GM08714 (cell line): ENCODE measurements around the gene NPAP1.
"Not testable (repeated sequence)": the region's sequence is repeated elsewhere in the genome, so short reads cannot be mapped to it uniquely, and the experiment has no call there.

ENCODE experiments used
- H3K4me3 ChIP-seq: fragments of 200-500 bp; sonication (Bioruptor generic); 2 replicates; pipeline ENCODE4 v1.5.1; 2014; ENCODE audit warnings: mild to moderate bottlenecking, low read length, inconsistent platforms
- ZNF274 ChIP-seq: IDR thresholded peaks from 2 replicates; pipeline ENCODE4 v1.6.1; 2012; ENCODE audit warnings: mild to moderate bottlenecking, low read depth, low read length

NPAP1 gene, protein sequence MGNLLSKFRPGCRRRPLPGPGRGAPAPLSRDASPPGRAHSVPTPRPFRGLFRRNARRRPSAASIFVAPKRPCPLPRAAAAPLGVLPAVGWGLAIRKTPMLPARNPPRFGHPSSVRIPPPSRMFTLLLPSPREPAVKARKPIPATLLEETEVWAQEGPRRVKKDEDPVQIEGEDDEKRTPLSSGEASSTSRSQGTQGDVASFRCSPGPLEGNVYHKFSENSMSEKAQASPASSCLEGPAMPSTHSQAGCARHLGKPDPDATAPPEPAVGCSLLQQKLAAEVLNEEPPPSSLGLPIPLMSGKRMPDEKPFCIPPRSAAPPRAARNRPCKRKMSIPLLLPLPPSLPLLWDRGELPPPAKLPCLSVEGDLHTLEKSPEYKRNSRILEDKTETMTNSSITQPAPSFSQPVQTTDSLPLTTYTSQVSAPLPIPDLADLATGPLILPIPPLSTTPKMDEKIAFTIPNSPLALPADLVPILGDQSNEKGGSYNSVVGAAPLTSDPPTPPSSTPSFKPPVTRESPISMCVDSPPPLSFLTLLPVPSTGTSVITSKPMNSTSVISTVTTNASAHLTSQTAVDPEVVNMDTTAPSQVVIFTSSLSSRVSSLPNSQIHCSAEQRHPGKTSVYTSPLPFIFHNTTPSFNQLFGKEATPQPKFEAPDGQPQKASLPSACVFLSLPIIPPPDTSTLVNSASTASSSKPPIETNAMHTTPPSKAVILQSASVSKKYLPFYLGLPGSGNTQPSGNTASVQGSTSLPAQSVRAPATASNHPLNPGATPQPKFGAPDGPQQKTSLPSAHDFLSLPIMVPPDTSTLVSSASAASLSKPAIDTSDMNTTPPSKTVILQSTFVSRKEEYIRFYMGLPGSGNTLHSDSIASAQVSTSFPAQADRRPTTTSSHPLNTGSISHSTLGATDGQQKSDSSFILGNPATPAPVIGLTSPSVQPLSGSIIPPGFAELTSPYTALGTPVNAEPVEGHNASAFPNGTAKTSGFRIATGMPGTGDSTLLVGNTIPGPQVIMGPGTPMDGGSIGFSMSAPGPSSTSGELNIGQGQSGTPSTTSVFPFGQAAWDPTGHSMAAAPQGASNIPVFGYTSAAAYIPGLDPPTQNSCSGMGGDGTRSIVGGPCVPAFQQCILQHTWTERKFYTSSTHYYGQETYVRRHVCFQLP

GRCh38 chr15:24675332-24676144, at the start of gene NPAP1:
NPAP1 (plus strand) TSS chr15:24675775; CDS start chr15:24675868, 93 bp downstream.
- H3K4me3 ChIP-seq: no peak within 1 kb of the TSS
- TF ChIP-seq ZNF274: no peak

- no peak for TF ChIP-seq ZNF274
- no peak overlapping the region for H3K4me3 ChIP-seq
These were observed 48.1 kb upstream of the NPAP1 start for GRCh38 chr15:24627443-24627842.

GRCh38 chr15:24633082-24633481, 42.5 kb upstream of the NPAP1 start:
- TF ChIP-seq ZNF274: no peak
- H3K4me3 ChIP-seq: no peak overlapping the region

GRCh38 chr15:24639412-24639811, 36.2 kb upstream of the NPAP1 start:
- H3K4me3 ChIP-seq: not testable (repeated sequence)

GRCh38 chr15:24645627-24646026, 29.9 kb upstream of the NPAP1 start:
- H3K4me3 ChIP-seq: no peak overlapping the region
- TF ChIP-seq ZNF274: no peak

DNA sequence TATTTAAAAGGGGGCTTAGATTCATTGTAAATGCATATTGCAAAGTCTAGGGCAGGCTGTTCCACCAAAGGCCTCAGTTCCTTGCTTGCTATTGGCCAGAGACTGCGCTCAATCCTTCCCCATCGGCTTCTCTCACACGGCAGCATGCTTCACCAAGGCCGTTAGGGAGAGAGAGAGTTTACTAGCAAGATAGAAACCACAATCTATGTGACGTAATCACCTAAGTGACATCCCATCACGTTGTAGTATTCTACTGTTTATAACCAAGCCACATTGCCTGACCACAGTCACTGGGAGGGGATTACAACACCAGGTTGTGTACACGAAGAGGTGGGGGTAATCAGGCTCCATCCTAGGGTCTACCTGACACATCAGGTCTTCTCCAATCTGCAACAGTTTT, 16.0 kb upstream of the NPAP1 start:
- no peak overlapping the region for H3K4me3 ChIP-seq
- no peak for TF ChIP-seq ZNF274

- TF ChIP-seq ZNF274: no peak
- H3K4me3 ChIP-seq: no peak overlapping the region
These were observed 12.6 kb upstream of the NPAP1 start for GRCh38 chr15:24662991-24663390.

GRCh38 chr15:24676431-24676830, 856 bp downstream of the NPAP1 start:
- no peak for TF ChIP-seq ZNF274
- H3K4me3 ChIP-seq: no peak overlapping the region

DNA sequence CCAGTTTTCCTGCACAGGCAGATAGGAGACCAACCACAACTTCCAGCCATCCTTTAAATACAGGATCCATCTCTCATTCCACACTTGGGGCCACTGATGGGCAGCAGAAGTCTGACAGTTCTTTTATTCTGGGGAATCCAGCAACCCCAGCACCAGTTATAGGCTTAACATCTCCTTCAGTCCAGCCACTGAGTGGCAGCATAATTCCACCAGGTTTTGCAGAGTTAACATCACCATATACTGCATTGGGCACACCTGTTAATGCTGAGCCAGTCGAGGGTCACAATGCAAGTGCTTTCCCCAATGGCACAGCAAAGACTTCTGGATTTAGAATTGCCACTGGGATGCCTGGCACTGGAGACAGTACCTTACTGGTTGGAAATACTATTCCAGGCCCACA, 2.9 kb downstream of the NPAP1 start:
- H3K4me3 ChIP-seq: no peak overlapping the region
- TF ChIP-seq ZNF274: no peak

GRCh38 chr15:24682002-24682401, 6.4 kb downstream of the NPAP1 start:
- no peak for TF ChIP-seq ZNF274
- no peak overlapping the region for H3K4me3 ChIP-seq

DNA sequence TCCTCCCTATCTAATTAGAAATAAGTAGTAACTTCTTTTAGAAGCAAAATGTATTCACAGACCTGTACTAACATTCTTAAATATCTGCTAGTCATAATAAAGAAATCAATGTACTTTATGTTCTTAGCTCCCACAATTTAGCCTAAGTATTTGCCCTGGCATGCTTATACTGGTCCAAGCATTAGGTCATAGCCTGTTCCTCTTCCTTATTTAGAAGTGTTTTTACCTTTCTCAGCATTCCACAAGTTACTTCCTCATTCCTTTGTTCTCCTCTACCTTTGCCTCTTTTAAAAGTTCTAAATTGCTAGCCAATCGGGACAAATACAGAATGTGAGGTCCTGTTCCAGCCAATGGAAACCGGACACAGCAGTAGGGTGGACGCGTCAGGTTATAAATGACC, 7.3 kb downstream of the NPAP1 start:
- not testable (repeated sequence) for H3K4me3 ChIP-seq

DNA sequence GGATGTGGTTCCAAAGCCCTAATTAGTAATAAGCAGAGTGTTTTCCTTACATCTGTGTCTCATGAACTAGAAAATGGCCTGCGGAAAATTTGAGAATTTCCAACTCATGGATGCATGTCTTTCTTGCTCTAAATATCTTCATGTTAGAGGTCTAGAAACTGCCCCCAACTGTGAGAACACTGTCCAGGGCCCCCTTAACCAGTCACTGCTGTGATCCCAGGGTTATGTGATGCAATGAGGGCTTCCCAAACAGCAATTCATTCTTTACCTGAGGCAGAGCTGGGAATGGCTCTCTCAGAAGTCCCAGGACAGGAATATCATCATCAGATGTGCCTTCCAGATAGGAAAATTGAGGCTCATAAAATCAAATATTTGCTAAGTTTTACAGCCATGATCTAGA, 8.2 kb downstream of the NPAP1 start:
- H3K4me3 ChIP-seq: no peak overlapping the region

DNA sequence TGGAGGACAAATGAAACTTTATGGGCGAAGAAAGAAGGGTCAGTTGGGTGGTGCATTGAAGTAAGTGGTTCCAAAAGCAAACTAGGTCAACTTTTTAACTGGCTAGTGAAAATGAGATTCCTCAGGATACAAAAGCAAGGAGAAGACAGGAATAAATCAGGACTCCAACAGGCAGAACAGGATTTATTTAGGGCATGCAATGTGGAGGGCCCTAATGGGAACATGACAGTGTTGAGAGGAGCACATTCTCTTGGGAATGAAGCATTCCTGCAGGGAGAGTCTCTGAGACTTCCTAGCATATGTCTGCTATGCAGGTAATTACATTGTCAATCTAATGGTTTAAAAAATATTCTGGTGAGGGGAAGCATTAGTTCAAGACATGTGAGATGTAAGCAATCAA, 8.7 kb downstream of the NPAP1 start:
- H3K4me3 ChIP-seq: no peak overlapping the region
- TF ChIP-seq ZNF274: no peak

More for the DNA sequence above, 8.2 kb downstream of the NPAP1 start:
- TF ChIP-seq ZNF274: no peak

- H3K4me3 ChIP-seq: no peak overlapping the region
- no peak for TF ChIP-seq ZNF274
These were observed 20.6 kb downstream of the NPAP1 start for GRCh38 chr15:24696201-24696600.
